HG03039 (cell line): ENCODE data around the gene KCNK13.

Source experiments
- ATAC-seq: cut with Tn5 transposase; IDR thresholded peaks from one replicate; pipeline ENCODE4 v1.9.1; 2021; ENCODE audit warnings: mild to moderate bottlenecking, moderate library complexity; ENCODE audit not compliant: unreplicated experiment

KCNK13 gene

DNA sequence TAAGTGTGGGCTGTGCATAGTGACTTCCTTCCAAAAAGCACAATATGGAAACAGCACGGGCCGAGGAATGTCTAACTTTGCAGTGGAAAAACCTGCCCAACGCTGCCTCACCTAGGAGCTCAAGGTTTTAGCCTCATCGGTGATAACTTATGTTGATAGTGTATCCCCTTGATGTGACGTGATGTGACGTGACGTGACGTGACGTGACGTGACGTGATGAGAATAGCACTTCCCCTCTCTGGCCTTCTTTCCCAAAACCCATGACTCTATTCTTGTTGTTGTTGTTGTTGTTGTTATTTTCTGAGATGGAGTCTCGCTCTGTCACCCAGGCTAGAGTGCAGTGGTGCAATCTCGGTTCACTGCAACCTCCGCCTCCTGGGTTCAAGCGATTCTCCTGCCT lies 64.5 kb downstream of the KCNK13 start:
- ATAC-seq: no peak

GRCh38 chr14:90132821-90133570 lies 71.2 kb downstream of the KCNK13 start:
- no peak for ATAC-seq

DNA sequence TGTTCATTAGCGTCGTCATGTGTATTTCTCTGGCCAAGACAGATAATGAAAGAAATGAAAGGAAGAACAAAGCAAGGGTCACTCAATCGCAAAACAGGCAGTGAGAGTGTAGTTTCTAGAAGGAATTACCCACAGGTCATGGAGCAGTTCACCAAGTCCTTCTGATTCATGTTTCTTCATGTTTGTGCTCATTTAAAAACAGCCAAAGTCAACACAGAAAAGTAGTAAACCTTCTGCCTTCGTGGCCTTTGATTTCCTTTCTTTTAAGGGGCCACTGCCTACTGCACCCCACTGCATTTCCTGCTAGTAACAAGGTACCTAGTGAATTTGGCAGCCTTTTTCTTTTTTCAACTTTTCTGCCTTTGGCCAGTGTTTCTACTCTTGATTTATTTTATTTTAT lies 75.1 kb downstream of the KCNK13 start:
- ATAC-seq: no peak

DNA sequence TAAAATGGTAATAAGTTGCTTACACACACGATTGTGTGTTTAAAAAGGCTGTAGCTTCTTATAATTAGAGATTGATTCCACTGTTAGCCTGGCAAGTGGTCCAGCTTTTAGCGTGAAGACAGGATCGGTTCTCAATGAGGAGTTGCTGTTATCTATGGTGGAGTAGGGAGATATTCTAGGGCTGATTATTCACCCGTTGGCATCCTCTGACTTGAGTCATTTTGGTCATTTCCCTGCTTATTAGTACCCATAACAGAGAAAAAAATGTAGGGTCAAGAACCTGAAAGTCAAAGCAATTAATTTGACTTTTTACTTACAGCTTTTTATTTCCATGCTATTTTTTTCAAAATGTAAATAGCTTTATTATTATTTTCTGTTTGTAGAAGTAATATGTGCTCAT lies 76.0 kb downstream of the KCNK13 start:
- ATAC-seq: no peak

DNA sequence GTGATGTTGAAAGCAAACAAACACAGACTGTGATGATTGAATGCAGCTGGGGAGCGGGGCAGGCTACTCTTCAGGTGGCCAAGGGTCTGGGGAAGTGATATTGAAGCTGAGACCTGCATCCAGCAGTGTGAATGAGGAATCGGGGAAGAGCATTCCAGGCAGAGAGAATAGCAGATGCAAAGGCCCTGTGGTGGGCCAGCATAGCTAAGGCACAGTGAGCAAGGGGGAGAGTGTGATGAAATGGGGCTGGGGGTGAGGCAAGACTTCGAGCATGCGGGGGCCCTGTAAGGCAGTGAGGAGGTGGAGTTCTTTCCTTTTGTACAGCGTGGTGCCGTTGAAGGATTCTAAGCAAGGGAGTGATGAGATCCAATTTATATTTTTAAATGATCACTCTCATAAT lies 77.4 kb downstream of the KCNK13 start:
- ATAC-seq: no peak

DNA sequence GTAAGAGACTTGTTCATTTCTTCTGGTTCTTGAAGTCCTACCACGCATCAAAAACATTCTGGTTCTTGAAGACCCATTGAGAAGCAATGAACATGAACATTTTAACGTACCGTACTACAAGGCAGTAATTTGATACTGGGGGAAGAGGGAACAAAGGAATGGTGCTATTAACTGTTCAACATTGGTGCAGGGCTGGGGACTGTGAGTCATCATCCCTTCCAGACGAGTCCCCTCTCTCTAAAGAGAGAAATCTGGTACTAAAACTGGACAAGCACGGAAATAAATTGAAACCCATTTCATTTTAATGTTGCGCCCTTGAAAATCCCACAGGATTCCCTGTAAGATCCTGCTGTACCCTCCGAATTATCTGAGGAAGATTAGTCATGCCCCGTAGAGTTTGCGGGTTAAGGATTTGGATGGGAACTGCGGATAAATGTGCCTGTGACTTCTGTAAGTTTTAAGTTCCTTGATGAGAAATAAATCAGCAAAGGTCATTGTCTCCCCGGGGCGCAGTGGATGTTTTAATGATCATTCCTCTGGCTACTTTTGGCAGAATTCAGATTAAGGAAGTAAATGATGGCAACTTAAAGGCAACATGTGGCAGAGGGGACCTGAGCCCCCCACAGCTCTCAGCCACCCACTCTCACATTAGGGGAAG lies 78.6 kb downstream of the KCNK13 start:
- no peak for ATAC-seq

DNA sequence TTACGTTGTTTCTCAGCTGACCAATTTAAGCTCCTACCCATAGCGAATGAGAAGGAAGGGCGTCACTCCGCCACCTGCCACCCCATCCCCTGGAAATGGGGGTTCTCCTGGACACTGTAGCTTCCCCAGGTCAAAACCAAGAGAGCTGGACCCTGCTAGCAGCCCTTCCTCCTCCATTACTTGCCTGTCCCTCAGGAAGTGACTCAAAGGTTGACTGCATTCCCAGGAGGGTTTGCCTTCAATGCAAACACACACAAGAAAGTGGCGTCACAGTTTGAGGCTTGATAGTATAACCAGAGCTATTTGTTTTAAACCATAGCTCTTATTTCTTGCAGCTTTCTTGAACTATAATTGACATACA lies 79.1 kb downstream of the KCNK13 start:
- no peak for ATAC-seq

DNA sequence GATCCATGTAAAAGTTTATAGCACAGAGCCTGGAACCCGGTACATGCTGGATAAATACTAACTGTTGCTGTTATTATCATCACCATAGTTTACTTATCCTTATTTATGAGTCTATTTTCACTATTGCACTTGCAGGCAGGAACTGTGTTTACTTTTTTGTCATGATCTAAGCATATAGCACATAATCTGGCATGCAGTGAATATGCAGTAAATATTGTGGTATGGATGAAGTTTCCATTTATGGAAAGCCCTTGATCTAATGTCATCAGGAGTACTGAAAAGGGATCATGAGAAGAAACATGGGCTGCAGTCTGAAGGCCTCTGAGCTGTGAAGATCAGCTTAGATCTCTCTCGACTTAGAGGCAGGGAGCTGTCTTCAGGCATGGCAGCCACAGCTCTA lies 91.6 kb downstream of the KCNK13 start:
- ATAC-seq: no peak

- no peak for ATAC-seq
Measured at GRCh38 chr14:90154110-90154509, 92.3 kb downstream of the KCNK13 start.

- no peak for ATAC-seq
Measured at GRCh38 chr14:90159146-90159545, 97.4 kb downstream of the KCNK13 start.

- ATAC-seq: no peak
Measured at GRCh38 chr14:90159688-90160087, 97.9 kb downstream of the KCNK13 start.

DNA sequence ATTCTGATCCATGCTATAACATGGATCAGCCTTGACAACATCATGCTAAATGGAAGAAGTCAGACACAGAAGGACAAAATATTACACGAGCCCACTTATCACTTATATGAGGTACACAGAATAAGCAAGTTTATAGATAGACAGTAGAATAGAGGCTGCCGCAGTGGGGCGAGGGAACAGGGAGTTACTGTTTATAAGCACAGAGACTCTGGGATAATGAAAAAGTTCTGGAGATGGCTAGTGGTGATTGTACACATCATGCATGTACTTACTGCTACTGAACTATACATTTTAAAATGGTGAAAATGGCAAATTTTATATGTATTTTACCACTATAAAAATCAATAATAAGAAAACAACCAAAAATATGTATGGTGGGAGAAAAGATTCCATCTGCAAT lies 99.3 kb downstream of the KCNK13 start:
- ATAC-seq: no peak

DNA sequence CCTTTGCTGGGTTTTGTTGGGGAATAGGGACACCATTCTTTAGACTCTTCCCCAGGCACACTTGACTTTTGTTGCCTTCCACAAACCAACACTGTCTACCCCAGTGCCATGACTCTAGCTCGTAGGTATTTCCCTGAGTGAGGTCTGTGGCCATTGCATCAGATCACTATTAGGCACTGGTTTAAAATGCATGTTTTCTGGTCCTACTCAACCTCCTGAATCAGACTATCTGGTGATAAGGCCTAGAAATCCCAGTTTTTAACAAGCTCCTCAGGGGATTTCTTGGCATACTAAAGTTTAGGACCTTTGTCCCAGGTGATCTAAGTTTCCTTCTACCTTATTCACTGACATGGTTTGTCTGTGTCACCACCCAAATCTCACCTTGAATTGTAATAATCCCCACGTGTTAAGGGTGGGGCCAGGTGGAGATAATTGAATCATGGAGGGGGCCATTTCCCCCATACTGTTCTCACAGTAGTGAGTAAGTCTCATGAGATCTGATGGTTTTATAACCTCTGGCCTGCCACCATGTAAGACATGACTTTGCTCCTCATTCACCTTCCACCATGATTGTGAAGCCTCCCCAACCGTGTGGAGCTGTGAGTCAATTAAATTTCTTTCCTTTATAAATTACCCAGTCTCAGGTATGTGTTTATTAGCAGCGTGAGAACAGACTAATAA lies 106.8 kb downstream of the KCNK13 start:
- ATAC-seq: no peak

- no peak for ATAC-seq
Measured at GRCh38 chr14:90175631-90176030, 113.8 kb downstream of the KCNK13 start.

DNA sequence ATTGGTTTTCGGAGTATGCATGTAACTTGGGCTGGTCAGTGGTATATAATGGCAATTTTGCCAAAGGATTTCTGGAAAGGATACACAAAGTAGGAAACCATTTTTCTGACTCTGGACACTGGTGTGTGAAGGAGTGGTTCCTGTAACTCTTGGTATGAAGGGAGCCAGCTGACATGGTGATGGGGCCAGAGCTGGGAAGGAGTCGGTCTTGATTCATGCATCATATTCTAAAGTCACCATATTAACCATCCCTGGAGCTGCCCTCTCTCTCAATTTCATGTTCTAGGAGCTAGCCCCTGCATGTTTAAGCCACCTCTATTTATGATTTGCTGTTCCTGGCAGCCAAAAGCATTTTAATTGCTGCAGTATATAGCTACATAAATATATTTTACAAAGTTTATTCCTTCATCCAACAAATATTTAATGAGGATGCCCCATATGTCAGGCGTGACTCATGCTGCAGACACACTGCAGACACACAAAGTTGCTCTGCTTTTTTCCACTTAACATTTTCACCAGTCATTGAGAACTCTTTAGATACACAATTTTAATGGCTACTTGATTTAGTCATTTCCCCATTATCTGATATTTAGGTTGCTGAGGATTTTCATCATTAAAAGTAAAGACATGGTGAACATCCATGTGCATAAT lies 115.9 kb downstream of the KCNK13 start:
- no peak for ATAC-seq

- no peak for ATAC-seq
Measured at GRCh38 chr14:90179357-90179756, 117.6 kb downstream of the KCNK13 start.

- no peak for ATAC-seq
Measured at GRCh38 chr14:90179809-90180779, 118.3 kb downstream of the KCNK13 start.

GRCh38 chr14:90184094-90184493 lies 122.3 kb downstream of the KCNK13 start:
- no peak for ATAC-seq

GRCh38 chr14:90184571-90185266 lies 122.9 kb downstream of the KCNK13 start:
- ATAC-seq: no peak

DNA sequence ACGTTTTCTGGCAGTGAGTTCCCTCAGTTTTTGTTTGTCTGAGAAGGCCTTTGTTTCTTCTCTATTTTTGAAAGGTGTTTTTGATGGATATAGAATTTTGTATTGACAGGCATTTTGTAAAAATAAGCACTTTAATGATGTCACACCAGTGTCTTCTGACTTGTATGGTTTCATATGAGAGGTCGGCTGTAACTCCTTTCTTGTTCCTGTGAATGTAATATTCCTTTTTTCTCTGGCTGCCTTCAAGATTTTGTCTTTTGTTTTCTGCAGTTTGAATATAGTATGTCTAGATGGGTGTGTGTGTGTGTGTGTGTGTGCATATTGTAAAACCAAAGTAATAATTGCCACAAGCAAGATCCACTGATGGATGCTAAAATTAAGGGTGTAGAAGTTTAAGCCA lies 126.8 kb downstream of the KCNK13 start:
- ATAC-seq: no peak
